Epithelial cell of prostate (primary cell): Measurements from ENCODE around the gene NPHP3.
A peak's percentile ranks its signal among the peaks of the same experiment; 100 is the strongest.

Experiments used
- DNase-seq: peaks from one replicate; pipeline ENCODE4 v3.0.0-alpha.2; 2011; ENCODE audit warnings: low read depth, low spot score
- H3K27ac ChIP-seq: fragments of 450-650 bp; 2 replicates; pipeline ENCODE4 v1.5.1; 2017; ENCODE audit warnings: mild to moderate bottlenecking

NPHP3 gene

GRCh38 chr3:132694991-132695390 lies 27.2 kb downstream of the NPHP3 start:
- H3K27ac ChIP-seq: no peak overlapping the region
- DNase-seq: no peak

GRCh38 chr3:132690040-132690439 lies 32.2 kb downstream of the NPHP3 start:
- H3K27ac ChIP-seq: no peak overlapping the region
- no peak for DNase-seq

- no peak overlapping the region for H3K27ac ChIP-seq
- no peak for DNase-seq
Measured at GRCh38 chr3:132682201-132682600, 40.0 kb downstream of the NPHP3 start.

- no peak overlapping the region for H3K27ac ChIP-seq
- no peak for DNase-seq
Measured at GRCh38 chr3:132681421-132681820, 40.8 kb downstream of the NPHP3 start.

GRCh38 chr3:132679911-132680310 lies 42.3 kb downstream of the NPHP3 start:
- no peak overlapping the region for H3K27ac ChIP-seq
- DNase-seq: no peak

GRCh38 chr3:132675408-132675807 lies 46.8 kb downstream of the NPHP3 start:
- H3K27ac ChIP-seq: no peak overlapping the region
- DNase-seq: no peak

- DNase-seq: no peak
- peak overlapping the region; percentile 6 for H3K27ac ChIP-seq
Measured at GRCh38 chr3:132669256-132669777, 52.9 kb downstream of the NPHP3 start.

GRCh38 chr3:132665230-132665745 lies 56.9 kb downstream of the NPHP3 start:
- no peak overlapping the region for H3K27ac ChIP-seq

GRCh38 chr3:132662212-132662611 lies 60.0 kb downstream of the NPHP3 start:
- H3K27ac ChIP-seq: no peak overlapping the region
- DNase-seq: no peak

More at GRCh38 chr3:132665230-132665745, 56.9 kb downstream of the NPHP3 start:
- no peak for DNase-seq

GRCh38 chr3:132661101-132661500 lies 61.1 kb downstream of the NPHP3 start:
- no peak for DNase-seq
- peak overlapping the region; percentile 79 for H3K27ac ChIP-seq

- no peak for DNase-seq
- peak overlapping the region; percentile 79 for H3K27ac ChIP-seq
Measured at GRCh38 chr3:132660811-132661070, 61.5 kb downstream of the NPHP3 start.

GRCh38 chr3:132660052-132660810 lies 62.0 kb downstream of the NPHP3 start, which contains the start of gene UBA5:
TSS of gene UBA5 (plus strand) at chr3:132660329. CDS start at chr3:132660538, 209 bp downstream.
- DNase-seq: no peak

GRCh38 chr3:132659365-132660051 lies 62.7 kb downstream of the NPHP3 start, which contains the start of gene ACAD11:
TSS of gene ACAD11 (minus strand) at chr3:132659809. CDS start at chr3:132659751, 58 bp downstream.
- H3K27ac ChIP-seq: peak within 1 kb of the TSS; percentile 79
- no peak for DNase-seq

More at GRCh38 chr3:132660052-132660810, 62.0 kb downstream of the NPHP3 start, which contains the start of gene UBA5:
- peak within 1 kb of the TSS; percentile 79 for H3K27ac ChIP-seq

GRCh38 chr3:132659000-132659364 lies 63.2 kb downstream of the NPHP3 start:
- no peak for DNase-seq
- H3K27ac ChIP-seq: peak overlapping the region; percentile 79

- DNase-seq: no peak
- no peak overlapping the region for H3K27ac ChIP-seq
Measured at GRCh38 chr3:132657869-132658747, 64.1 kb downstream of the NPHP3 start.

- H3K27ac ChIP-seq: no peak overlapping the region
- DNase-seq: no peak
Measured at GRCh38 chr3:132655471-132655870, 66.7 kb downstream of the NPHP3 start.

GRCh38 chr3:132654721-132655120 lies 67.5 kb downstream of the NPHP3 start:
- H3K27ac ChIP-seq: no peak overlapping the region
- DNase-seq: no peak

- no peak for DNase-seq
- H3K27ac ChIP-seq: no peak overlapping the region
Measured at GRCh38 chr3:132654190-132654589, 68.0 kb downstream of the NPHP3 start.

- DNase-seq: no peak
- no peak overlapping the region for H3K27ac ChIP-seq
Measured at GRCh38 chr3:132652640-132653270, 69.5 kb downstream of the NPHP3 start.

GRCh38 chr3:132650153-132650552 lies 72.1 kb downstream of the NPHP3 start:
- H3K27ac ChIP-seq: no peak overlapping the region
- no peak for DNase-seq
